HG03354 (cell line): ENCODE results near the gene MGMT.

ENCODE experiments used
- ATAC-seq: cut with Tn5 transposase; IDR thresholded peaks from one replicate; pipeline ENCODE4 v1.9.1; 2021; ENCODE audit warnings: mild to moderate bottlenecking; ENCODE audit not compliant: unreplicated experiment, poor library complexity, severe bottlenecking

The MGMT gene

DNA sequence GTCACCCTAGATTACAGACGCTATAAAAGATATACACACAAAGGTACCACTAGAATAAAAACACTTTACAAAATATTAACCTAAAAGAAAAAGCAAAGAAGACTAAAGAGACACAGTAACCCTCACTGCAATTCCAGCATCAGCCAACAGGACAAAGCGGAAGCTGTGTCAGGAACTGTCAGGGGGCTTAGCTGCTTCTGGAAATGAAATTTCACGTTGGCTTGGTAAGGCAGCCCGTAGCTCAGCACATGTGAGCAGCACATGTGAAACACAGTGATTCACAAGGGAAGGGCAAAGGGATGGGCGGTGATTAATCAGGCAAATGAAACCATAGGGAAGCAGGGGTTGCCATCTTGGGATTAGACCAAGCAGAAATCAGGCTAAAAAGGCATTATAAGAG, 195.4 kb downstream of the MGMT start:
- no peak for ATAC-seq

DNA sequence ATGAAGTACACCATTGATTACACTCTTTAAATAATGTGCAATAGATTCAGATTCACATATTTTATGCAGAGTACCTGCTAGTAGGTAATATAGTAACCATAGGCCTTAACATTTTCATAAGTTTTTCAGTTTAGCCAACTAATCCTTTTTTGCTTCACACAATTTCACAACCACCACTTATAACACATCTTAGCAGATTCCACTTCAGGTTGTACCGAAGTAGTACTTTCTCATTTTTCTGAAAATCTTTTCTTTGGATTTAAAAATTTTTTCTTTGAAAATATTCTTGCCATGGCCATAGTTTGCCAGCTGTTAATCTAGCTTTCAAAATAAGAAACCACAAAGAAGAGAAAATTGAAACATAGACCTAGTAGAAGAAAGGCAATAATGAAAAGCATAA, 203.1 kb downstream of the MGMT start:
- no peak for ATAC-seq

DNA sequence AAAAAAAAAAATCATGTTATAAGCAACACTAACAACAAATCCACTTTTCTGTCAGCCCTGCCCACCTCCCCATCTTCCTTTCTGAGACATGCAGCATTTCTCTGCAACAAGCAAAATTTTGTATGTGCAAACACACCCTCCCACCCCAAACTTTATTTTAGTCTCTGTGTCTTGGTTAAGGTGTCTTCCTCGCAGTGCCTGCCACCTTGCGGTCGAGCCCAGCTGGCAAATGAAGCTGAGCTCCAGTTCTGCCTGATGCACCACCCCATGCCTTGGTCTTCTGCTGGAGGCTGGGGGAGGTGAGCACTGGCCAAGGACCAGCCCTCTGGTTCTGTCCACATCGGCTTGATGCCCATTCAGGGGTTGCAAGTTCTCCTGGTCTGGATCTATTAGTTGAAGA, 206.3 kb downstream of the MGMT start:
- no peak for ATAC-seq

DNA sequence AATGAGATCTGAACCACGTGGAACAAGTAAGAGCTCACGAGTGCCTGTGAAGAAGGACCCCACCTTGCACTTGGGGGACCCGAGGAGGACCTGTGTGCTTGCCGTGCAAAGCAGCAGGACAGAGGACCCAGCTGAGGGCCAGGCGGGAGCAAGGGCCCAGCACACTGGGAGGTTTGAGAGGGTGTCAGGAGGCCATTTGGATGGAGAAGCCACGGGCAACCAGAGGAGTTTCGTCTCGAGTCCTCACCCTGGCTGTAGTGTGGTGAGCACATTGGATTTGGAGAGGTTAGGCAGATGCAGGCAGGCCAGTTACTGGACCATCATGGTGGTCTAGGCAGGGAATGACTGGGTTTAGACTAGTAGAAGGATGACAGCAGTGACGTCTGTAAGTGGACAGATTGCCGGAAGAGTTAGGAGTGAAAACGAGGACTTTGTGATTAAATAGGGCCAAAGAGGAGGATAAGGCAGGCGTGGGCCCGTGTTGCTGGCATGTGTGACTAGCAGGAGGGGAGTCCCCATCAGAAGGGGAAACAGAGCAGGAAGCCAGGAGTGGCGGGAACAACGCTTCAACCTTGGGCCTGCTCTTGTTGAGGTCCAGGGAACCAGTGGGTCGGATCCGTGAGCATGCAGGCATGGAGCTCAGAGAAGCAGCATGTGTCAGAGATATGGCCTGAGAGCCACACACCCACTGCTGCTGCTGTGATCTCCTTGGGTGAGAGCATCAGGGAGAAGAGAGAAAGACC, 208.2 kb downstream of the MGMT start:
- ATAC-seq = no peak

DNA sequence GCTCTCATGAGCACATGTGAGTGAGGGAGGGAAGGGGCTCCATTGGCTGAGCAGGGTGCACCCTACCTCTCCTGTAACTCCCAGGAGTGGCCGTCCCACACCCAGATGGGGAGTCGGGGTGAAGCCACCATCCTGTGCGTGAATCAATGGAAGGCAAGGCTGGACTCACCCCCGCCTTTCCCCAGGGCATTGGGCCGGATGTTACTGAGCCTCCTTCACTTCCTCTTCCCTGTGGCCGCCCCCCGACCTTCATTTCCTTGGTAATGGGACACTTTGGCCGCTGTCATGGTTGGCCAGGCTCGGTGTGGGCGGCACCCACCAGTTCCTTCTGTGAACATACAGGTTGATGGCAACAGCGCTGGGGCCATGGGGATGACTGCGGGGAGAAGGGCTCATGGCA, 209.0 kb downstream of the MGMT start:
- no peak for ATAC-seq

DNA sequence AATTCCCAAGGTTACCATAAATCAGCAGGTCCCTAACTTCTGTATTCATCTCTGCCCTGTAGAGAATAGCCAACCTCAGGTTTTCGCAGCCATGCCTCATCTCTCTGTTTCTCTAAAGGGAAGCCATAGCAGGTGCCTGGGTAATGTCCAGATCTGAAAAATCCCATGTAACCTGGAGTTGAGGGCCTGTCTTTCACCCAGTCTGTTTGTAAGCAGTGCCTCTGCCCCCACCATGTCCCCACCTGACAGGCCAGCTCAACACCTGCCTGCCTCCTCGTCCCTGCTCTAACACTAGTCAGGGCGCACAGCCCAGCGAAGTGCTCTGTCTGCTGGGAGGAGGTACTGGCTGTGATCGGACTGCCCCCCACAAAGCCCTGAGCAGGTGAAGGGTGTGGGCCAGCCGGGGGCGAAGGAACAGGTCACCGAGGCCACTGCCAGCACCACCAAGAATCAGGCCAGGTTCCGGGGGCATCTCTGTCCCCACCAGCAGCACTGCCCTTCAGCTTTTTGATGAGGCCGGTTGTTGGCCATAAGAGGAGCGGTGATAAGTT, 210.4 kb downstream of the MGMT start:
- no peak for ATAC-seq

DNA sequence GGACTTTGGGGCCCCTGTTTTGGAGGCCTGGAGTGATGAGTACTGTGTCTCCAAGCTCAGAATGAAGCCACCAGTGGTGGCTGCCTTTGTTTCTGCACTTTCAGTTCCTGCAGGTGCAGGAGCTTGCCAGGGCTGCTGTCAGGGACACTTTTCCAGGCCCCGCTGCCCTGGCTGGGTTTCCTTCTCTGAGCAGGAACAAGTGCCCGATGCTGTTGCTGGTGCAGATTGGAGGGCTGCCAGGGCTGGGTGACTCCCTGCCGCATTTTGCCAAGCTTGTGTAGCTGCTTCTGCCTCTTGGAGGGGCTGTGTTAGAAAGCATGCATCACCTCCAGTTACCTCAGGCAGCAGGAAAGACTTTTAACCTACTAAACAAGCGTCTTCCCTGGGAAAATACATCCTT, 211.1 kb downstream of the MGMT start:
- no peak for ATAC-seq

DNA sequence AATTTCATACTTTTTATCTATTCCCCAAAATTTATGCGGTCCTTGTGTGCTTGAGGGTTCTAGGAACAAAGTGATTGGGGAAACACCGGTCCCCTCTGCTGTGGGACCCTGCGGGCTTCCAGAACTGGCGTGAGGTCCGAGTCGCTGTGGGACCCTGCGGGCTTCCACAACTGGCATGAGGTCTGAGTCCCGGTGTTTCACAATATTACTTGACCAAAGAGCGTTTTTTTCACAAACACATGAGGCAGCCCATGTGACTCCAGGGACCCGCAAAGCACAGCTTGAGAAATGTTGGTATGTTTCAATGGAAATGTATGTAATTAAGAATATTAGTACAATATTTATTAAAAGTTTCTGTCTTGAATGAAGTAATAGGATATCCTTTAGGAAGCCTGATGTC, 212.2 kb downstream of the MGMT start:
- ATAC-seq = no peak

DNA sequence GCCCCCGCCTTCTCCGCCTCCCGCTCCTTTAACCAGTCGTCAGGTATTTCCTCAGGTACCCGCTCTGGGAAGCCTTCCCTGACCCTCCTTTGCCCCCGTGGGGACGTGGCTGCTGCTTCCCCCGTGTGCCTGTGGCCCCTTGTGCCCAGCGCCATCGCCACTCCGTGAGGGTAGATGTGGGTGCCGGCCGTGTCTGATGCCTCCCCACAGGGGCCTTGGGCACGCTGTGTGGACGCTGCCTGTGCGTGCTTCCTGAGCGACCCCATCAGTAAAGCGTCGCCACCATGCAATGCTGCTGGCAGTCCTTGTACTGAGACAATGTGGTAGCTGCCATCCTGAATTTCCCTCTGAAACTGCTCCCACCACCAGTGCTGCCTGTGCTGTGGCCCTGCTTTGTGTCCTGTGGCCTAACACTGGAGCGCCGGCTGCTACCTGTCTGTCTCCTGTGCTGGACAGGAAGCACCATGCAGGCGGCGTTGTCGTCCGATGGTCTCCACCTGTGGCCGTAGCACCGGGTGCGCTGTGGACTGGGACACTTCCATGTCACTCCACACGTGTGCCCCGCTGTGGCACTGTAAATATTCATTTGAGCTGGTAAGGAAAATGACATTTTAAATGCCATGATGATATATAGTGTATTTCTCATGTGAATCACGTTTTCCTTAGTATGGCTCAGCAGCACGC, 213.8 kb downstream of the MGMT start:
- ATAC-seq = no peak

DNA sequence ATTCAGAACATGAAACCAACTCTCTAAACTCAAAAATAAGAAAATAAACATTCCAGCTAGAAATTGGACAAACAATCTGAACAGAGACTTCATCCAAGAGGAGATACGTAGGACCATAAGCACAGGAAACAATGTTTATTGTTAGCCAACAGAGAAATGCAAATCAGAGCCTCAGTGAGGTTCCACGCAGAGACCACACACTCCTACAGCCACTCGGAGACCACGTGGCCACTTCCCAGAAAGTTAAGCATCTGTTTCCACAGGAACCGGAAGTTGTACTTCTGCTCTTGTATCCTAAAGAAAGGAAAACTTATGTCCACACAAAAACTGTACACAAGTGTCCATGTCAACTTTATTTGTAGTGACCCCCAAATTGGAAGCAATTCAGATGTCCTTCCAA, 214.8 kb downstream of the MGMT start:
- ATAC-seq = no peak

DNA sequence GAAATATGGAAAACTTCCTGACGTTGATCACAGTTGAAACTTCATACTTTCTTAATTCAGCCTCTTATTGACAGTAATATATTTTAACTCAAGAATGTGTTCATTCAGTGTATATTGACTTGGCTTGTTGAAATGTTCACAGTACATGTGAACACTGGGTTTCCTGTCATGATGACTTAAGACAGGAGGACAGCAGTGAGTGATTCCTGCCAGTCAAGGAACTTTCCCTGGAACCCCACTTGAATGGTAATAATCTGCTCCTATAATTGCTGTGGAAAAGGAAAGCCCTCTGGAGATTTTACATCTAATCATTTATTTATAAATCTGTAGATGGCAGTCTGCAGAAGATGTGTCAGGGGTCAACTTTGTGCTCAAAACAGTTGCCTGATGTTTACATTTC, 216.5 kb downstream of the MGMT start:
- ATAC-seq = no peak

DNA sequence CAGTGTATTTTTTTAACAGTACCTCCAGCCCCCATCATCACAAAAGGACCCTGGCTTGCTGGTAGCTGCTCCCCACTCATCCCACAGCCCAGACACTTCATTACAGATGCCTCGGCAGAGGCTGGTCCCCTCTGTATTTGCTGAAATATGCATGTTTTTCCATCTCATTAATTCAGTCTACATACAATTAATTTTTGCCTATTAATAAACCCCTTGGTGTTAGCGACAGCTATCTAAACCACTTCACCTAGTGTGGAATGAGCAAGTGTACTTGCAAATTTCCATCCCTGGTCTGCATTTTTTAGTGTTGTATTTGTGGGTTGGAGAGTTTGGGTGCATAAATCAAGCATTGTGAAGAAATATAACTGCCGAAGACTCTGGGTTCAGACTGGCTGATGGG, 216.9 kb downstream of the MGMT start:
- ATAC-seq = no peak

DNA sequence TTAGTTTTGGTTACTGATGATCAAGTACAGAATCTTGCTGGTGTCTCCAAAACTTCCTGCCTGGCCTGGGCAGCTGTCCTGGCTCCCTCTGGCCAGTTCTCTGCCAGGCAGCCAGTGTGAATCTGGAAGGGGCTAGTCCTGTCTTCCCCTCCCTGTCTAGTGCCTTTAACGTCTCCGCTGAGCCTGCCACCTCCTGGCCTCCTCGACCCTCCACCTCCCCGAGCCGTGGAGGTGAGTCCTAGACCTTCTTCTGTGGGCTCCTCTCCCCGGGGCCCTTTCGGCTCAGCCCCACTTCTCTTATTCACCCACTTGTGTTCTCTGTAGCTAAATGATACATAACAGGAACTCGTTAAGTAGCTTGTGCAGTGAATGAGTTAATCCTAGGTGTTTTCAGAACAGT, 218.2 kb downstream of the MGMT start:
- ATAC-seq = no peak

DNA sequence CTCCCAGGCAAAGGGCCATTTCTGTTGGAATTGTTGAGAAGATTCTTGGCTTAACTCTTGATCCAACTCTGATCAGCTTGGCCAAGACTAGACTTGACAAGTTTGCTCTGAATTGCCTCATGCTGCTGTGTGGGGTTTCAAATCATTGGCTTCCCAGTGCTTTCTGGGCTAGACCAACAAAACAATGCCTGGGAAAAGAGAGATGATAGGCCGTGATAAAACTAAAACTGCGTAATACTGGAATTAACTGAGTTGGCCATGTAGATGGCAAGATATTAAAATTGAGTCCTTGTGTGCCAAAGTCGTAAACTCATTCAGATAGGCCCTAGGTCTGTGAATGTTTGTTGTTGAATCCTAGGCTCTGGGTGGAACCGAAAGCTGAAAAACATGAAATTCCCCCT, 222.6 kb downstream of the MGMT start:
- ATAC-seq = no peak

DNA sequence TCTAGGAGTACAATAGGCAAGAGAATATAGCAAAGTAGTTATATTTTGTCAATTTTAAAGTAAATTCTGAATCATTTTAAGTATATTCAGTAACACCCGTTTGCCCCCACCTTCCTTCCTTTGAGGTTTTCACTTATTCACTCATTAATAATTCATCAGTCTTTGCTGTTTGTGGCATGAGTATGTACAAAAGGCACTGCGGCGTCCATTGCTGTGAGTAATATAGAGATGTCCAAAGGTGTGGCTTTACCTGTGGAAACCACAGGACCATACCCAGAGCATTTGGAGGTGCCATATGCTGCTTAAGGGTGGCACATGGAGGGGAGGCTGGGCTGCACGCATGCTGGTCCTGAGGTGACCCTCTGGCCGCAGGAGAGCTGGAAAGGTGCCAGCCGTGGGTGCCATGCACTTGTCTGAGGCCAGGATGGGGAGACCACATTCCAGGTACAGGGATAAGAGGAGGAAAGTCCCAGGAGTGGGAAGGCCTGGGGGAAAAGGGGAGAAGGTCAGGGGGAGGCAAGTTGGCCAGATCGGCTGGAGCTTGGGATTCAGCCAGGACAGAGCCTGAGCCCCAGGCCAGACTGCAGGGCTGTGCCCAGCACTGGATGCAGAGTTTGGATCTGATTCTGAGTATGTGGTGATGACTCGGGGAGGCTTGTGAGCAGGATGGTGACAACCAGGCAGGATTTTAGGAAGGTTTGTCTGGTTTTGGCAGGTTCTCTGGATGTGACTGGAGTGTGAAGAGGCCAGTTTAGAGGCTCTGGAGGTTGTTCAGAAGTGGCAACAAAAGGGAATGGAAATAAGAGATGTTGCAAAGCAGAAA, 223.4 kb downstream of the MGMT start:
- no peak for ATAC-seq

DNA sequence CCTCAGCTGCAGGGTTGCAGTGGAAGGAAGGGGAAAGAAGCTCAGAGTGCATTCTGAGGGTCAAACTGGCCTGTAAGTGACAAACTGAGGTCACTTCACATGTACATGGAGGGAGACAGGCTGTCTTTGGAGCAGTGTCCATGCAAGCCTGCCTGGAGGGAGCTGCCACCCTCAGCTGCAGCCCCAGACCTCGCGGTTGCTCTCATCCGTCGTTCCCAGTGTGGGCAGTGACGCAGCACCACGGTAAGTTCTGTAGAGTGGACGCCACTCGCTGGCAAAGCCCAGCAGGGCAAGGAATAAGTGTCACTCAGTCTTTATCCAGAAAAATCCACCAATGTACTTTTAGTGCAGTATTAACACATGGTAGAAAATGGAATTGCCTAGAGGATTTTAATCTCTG, 225.7 kb downstream of the MGMT start:
- no peak for ATAC-seq

DNA sequence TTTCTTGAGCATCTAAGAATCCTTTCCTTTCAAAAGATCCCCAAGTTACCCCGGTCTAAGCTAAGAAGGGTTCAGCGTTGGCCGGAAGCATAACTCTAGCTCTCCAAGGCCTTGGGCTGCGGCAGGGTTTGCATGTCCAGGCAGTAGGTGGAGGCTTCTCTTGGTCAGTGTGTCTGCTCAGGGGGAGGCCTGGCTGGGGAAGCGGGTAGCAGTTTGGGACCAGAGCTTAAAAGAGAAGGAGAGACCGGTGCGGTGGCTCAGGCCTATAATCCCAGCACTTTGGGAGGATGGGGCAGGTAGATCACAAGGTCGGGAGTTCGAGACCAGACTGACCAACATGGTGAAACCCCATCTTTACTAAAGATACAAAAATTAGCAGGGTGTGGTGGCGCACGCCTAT, 226.3 kb downstream of the MGMT start:
- ATAC-seq = no peak

DNA sequence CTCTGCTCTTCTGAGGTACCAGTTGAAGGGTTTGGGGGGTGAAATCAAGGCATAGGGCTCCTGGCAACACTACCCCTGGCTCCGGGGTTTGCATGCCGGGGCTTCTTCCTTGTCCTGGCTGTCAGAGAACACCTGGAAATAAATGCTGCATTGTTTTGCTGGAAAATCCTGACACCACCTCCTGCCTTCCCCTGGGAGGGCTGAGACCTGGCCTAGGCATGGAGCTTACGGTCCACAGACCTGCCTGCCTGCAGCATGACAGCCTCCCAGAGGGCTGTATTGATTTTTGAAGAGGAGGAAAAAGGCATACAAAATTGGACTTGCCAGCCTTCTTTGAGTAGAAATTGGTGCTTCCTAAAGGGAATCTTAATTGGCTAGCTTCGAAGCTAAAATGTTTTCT, 227.1 kb downstream of the MGMT start:
- no peak for ATAC-seq

DNA sequence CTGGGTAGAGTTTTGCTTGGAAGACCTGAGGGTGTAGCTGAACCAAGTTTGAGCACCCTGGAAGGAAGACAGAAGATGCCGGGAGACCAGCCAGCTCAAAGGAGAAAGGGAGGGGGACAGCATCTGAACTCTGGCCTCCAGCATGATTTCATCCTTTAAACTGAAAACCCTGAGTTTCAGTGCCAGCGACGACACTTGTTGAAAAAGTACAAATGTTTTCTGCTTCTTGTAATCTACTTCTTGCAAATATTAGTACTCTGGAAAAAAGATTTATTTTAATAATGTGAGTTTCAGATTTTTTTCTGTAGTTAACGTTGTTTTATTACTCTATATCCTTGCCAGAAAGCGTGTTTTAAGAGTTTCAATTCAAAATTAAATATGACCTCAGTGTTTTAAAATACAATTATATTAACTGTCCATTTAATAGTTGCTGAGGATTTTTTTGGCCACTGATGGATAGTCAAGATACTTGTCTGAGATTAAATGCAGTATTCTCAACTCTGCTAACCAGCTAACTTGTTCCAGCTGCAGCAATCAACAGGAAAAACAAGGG, 227.7 kb downstream of the MGMT start:
- ATAC-seq = no peak

DNA sequence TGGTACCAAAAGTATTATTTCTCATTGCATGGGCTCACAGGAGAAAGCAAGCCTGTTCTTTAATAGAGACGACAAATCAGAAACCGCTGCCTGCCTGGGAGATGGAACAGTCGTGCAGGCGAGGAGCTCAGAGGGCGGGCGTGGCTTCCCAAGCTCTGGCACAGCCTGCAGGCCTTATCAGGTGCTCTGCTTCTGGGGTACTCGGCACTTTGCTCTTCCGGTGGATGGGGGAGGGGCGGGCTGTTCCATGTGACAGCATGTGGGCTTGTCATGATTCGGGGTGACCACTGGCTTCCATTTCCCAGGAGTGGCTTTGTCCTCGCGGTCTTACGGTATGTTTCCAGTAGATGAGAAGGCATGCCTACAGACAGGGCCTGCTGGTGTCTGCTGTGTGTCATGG, 228.6 kb downstream of the MGMT start:
- ATAC-seq = no peak
